GM18870 (cell line): ENCODE results near the gene PHPT1.
"Not testable (repeated sequence)": the region's sequence is repeated elsewhere in the genome, so short reads cannot be mapped to it uniquely, and the experiment has no call there.

Source experiments
- ATAC-seq: cut with Tn5 transposase; IDR thresholded peaks from one replicate; pipeline ENCODE4 v1.9.1; 2021; ENCODE audit warnings: moderate library complexity; ENCODE audit not compliant: unreplicated experiment

PHPT1 gene

GRCh38 chr9:136883670-136884069 lies 34.5 kb downstream of the PHPT1 start:
- not testable (repeated sequence) for ATAC-seq

DNA sequence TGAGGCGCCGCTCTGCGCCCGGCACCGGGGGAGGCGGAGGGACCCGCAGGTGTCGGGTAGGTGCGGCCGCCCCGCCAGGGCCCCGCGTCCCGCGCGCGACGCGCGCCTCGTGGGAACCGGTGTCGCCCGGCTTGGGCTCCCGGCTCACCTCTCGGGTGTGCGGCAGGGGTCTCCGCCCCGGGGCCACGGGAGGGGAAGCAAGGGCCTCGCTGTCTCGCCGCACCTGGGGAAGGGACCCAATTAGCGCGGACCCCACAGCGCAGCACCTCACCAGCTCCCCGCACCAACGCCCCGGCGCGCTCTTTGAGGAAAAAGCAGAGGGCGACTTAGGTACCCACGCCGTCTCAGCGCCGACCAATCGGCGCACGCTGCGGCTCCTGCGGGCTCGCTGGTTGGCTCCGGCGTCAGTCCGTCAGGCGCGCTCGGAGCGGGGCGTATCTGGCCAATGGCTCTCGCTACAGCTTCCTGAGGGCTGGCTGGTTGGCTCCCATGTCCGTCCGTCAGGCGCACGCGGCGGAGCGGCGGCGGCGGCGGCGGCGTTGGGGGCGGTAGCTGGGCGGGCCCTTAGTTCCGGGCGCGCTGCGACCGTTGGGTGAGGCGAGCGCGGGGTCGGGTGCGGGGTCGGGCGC lies 36.9 kb downstream of the PHPT1 start, which contains the start of gene TRAF2:
TRAF2 (plus strand) TSS at position 567 of the 629 bp plus-strand sequence. CDS start 12,225 bp downstream, outside the sequence.
- peak; percentile 62 for ATAC-seq

DNA sequence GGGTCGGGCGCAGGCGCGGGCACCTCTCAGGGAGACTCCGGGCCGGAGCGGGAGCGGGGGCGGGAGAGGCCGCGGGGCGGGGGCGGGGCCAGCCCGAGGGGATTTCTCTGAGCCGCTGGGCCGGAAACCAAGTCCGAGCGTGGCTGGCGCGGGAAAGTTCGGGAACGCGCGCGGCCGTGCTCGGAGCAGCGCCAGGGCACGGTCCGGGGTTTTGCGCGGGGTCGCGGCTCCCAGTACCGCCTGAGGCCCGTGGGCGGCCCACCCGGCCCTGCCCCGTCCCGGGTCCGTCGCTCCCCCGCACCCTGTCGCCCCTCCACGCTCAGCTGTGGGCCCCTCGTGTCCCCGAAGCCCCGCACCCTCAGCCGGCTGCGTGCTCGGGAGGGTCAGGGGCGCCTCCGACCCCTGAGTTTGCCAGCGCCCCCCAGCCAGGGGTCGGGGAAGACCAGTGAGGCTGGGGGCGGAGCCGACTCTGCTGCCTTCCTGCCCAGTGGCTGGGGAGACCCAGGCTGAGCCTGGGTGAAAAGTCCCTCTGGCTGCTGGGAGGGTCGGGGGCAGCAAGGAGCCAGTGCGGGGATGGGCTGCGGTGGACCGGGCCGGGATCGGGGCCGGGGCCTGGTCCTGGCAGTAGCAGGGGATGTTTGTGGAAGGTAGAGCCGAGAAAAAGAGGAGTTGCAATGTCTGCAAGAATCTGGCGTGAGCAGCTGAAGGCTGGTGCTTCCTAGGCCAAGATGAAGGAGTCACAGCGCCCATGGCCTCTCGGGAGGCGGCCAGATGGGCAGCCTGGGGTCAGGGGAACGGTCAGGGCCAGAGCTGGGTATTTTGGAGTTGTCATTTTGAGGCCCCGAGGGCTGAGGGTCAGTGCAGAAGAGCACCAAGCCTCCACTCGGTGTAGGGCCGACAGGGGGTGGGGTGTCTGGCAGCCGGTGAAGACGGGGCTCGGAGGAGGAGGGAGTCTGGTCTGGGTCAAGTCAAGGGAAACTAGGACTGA lies 37.7 kb downstream of the PHPT1 start:
- ATAC-seq = peak; percentile 3

GRCh38 chr9:136888454-136888853 lies 39.2 kb downstream of the PHPT1 start:
- ATAC-seq = no peak

DNA sequence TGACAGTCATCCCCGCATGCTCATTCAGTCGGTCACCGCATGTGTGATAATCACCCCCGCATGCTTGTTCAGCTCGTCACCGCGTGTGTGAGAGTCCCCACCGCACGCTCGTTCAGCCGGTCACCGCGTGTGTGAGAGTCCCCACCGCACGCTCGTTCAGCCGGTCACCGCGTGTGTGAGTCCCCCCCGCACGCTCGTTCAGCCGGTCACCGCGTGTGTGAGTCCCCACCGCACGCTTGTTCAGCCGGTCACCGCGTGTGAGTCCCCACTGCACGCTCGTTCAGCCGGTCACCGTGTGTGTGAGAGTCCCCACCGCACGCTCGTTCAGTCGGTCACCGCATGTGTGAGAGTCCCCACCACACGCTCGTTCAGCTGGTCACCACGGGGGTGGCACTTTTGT lies 40.6 kb downstream of the PHPT1 start:
- ATAC-seq = no peak

DNA sequence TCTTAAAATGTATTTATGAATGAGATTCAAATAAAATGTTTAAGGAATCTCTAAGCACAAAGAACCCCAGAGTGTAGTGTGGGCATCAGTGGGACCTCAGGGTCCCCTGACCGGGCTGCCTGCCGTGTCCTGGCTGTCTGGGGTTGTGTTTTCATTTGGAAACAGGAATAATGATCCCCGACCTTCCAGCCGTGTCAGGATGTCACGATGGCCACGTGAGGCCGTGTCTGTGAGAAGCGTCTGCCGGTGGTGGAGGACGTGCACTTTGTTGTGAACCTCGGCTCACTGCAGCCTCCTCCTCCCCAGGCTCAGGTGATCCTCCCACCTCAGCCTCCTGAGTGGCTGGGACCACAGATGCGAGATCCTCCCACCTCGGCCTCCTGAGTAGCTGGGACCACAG lies 41.5 kb downstream of the PHPT1 start:
- ATAC-seq = no peak

GRCh38 chr9:136896027-136896426 lies 46.8 kb downstream of the PHPT1 start:
- no peak for ATAC-seq

GRCh38 chr9:136898483-136899100 lies 49.4 kb downstream of the PHPT1 start:
- no peak for ATAC-seq

DNA sequence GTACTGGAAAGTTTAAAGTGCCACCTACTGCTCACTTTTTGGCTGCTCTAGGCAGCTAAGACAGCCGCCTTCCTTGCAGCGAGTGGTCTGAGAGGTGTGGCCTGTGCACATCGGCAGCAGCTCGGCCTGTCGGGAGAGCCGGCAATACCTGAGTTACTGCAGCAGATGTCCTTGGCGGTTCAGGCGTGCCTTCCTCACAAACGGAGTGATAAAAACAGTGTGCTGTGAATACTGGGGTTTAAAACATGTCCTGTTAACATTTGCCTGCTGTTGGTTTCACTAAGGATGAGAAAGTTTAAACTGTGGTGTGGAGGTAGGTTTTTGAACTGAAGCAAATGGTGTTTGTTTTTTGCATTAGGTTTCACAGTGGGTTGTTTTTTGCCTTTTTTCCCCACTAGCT lies 50.0 kb downstream of the PHPT1 start:
- no peak for ATAC-seq

- no peak for ATAC-seq
These were observed 51.3 kb downstream of the PHPT1 start for GRCh38 chr9:136900556-136900955.
